Aorta (tissue), 5 donors: ENCODE results near the gene DLG4. TPM values are rescaled to one million over a fixed set of nuclear protein-coding genes. Genes with fewer than 3 reads are reported as not detected.

Source experiments
- ATAC-seq: fragments of 200-7000 bp; cut with Tn5 transposase; one replicate; pipeline ENCODE4 v1.9.1; 2022; ENCODE audit warnings: moderate library complexity; ENCODE audit not compliant: low FRiP score
- DNase-seq, 2 donors: peaks; one replicate each; pipeline ENCODE4 v3.0.0-alpha.2; 2020
- H3K27ac ChIP-seq, 2 donors: one replicate each; pipeline ENCODE4 v1.5.1; 2013; ENCODE audit warnings: low read length in 2 of 2, mild to moderate bottlenecking in 2 of 2, moderate library complexity in 2 of 2, control low read depth in 1 of 2, inconsistent platforms in 1 of 2, low read depth in 1 of 2
- H3K27me3 ChIP-seq, 2 donors: one replicate each; pipeline ENCODE4 v1.6.1; 2013; ENCODE audit warnings: control low read depth in 1 of 2, low read length in 1 of 2, mild to moderate bottlenecking in 1 of 2, moderate library complexity in 1 of 2; ENCODE audit not compliant: insufficient read depth in 2 of 2, control insufficient read depth in 1 of 2
- H3K36me3 ChIP-seq, 2 donors: one replicate each; pipeline ENCODE4 v1.6.1; 2013; ENCODE audit warnings: control low read depth in 1 of 2, low read length in 1 of 2, mild to moderate bottlenecking in 1 of 2; ENCODE audit not compliant: insufficient read depth in 2 of 2, control insufficient read depth in 1 of 2
- H3K4me1 ChIP-seq, 2 donors: one replicate each; pipeline ENCODE4 v1.6.1; 2013; ENCODE audit warnings: low read length in 2 of 2, control low read depth in 1 of 2, mild to moderate bottlenecking in 1 of 2, moderate library complexity in 1 of 2; ENCODE audit not compliant: insufficient read depth in 2 of 2, control insufficient read depth in 1 of 2
- H3K4me3 ChIP-seq, 2 donors: one replicate each; pipeline ENCODE4 v1.5.1; 2013; ENCODE audit warnings: low read length in 2 of 2, control low read depth in 1 of 2, mild to moderate bottlenecking in 1 of 2
- H3K9me3 ChIP-seq: one replicate; pipeline ENCODE4 v1.6.1; 2013; ENCODE audit warnings: mild to moderate bottlenecking, low read length; ENCODE audit not compliant: control insufficient read depth
- WGBS, 2 donors: extraction: QIAGEN DNeasy Blood & Tissue Kit; methylation state at CpG; one replicate each; pipeline ENCODE4 v1.1.7; 2013; 5-methylcytosine and 5-hydroxymethylcytosine counted together
- intact Hi-C, 2 donors: fragments of 100-400 bp; cut with DNase I; formaldehyde crosslinking; loops; one replicate each; pipeline versions ENCODE4 v1.14.2 to v1.15.0; 2022
- polyA plus RNA-seq, 2 donors: library from polyadenylated mRNA; stranded (reverse); fragments of 200-250 nt; gene quantifications; one replicate each; pipeline ENCODE4 v1.2.3, GENCODE V29; 2013
- total RNA-seq, 2 donors: library from RNA; stranded (reverse); fragmentation: NEBNext Ultra II Directional; extraction: Animal tissue kit (Norgen Biotek cat#: 25700); gene quantifications; one replicate each; pipeline ENCODE4 v1.2.1, GENCODE V29; 2021
- donor health status: healthy with polysubstance abuse.
- donor health status: Bipolar disorder and iron deficiency.
- donor health status: DM: no; HTN: no; CAD: no.
- donor health status: DM: no; HTN: no; CAD: no.
- donor health status: DM: yes; HTN: yes; CAD: no.

Gene DLG4
- total and polyA plus RNA-seq, 4 donors = 6.6 to 54.7 (median 19.4) TPM

- Histone ChIP-seq H3K9me3 (no peaks in the 10 kb centered on the region), H3K27ac (peak overlapping the region in 1 of 2 donors; percentile 89), H3K27me3 (no peaks in the 10 kb centered on the region), H3K4me3 (peak overlapping the region in 1 of 2 donors; percentile 56), H3K36me3 (peaks cover 0 to 6% of the 10 kb centered on the region in 2 donors), H3K4me1 (no peaks in the 10 kb centered on the region)
- DNase-seq (peak; percentile 75 to 78), ATAC-seq (peak; percentile 9)
- WGBS, 2 donors = 13 to 16% methylated on average over 11 of the region's 11 CpGs
- intact Hi-C loops = no loop called here
These were observed 1.1 kb upstream of the DLG4 start for GRCh38 chr17:7220593-7221277.

GRCh38 chr17:7219229-7219811, 316 bp downstream of the DLG4 start:
- no peaks in the 10 kb centered on the region for H3K4me1 ChIP-seq
- H3K27ac ChIP-seq = peak overlapping the region; percentile 8 to 15
- H3K9me3 ChIP-seq = no peaks in the 10 kb centered on the region
- H3K4me3 ChIP-seq = no peak overlapping the region
- peaks cover 0 to 6% of the 10 kb centered on the region in 2 donors for H3K36me3 ChIP-seq
- no peaks in the 10 kb centered on the region for H3K27me3 ChIP-seq
- DNase-seq = no peak
- intact Hi-C loops = no loop called here
- WGBS, 2 donors = 16 to 18% methylated on average over 12 of the region's 12 CpGs
- ATAC-seq = no peak

- ATAC-seq (no peak), DNase-seq (no peak)
- Histone ChIP-seq H3K36me3 (peaks cover 0 to 3% of the 10 kb centered on the region in 2 donors), H3K9me3 (no peaks in the 10 kb centered on the region), H3K27me3 (no peaks in the 10 kb centered on the region), H3K27ac (peak overlapping the region in 1 of 2 donors; percentile 8), H3K4me3 (no peak overlapping the region), H3K4me1 (no peaks in the 10 kb centered on the region)
- WGBS, 2 donors = 71 to 85% methylated on average over 6 of the region's 6 CpGs
- intact Hi-C loops = no loop called here
These were observed 878 bp downstream of the DLG4 start for GRCh38 chr17:7218758-7219157.

GRCh38 chr17:7218166-7218565, 1.5 kb downstream of the DLG4 start:
- ATAC-seq (no peak), DNase-seq (no peak)
- WGBS, 2 donors = 58 to 60% methylated on average over 6 of the region's 6 CpGs
- Histone ChIP-seq H3K4me3 (no peak overlapping the region), H3K9me3 (no peaks in the 10 kb centered on the region), H3K36me3 (no peaks in the 10 kb centered on the region), H3K4me1 (no peaks in the 10 kb centered on the region), H3K27ac (no peak overlapping the region), H3K27me3 (no peaks in the 10 kb centered on the region)
- intact Hi-C loops = no loop called here

- no peaks in the 10 kb centered on the region for H3K27me3 ChIP-seq
- H3K36me3 ChIP-seq = no peaks in the 10 kb centered on the region
- WGBS, 2 donors = 1 to 2% methylated on average over 26 to 32 of the region's 32 CpGs
- H3K27ac ChIP-seq = no peak overlapping the region
- peak overlapping the region; percentile 31 to 43 for H3K4me3 ChIP-seq
- DNase-seq (peak in 1 of 2 donors; percentile 78), ATAC-seq (no peak)
- intact Hi-C loops = no loop called here
- H3K9me3 ChIP-seq = no peaks in the 10 kb centered on the region
- H3K4me1 ChIP-seq = no peaks in the 10 kb centered on the region
These were observed 2.3 kb downstream of the DLG4 start for GRCh38 chr17:7217113-7217987.

GRCh38 chr17:7216242-7217112, 3.2 kb downstream of the DLG4 start:
- Histone ChIP-seq H3K9me3 (no peaks in the 10 kb centered on the region), H3K27me3 (no peaks in the 10 kb centered on the region), H3K4me3 (peak overlapping the region; percentile 31 to 43), H3K4me1 (no peaks in the 10 kb centered on the region), H3K27ac (no peak overlapping the region), H3K36me3 (no peaks in the 10 kb centered on the region)
- DNase-seq = no peak
- intact Hi-C loops = no loop called here
- ATAC-seq = no peak
- 7 to 8% methylated on average over 7 of the region's 7 CpGs for WGBS, 2 donors

GRCh38 chr17:7215652-7216180, 3.9 kb downstream of the DLG4 start:
- Histone ChIP-seq H3K9me3 (no peaks in the 10 kb centered on the region), H3K27ac (peak overlapping the region in 1 of 2 donors; percentile 49), H3K4me1 (no peaks in the 10 kb centered on the region), H3K36me3 (no peaks in the 10 kb centered on the region), H3K27me3 (no peaks in the 10 kb centered on the region), H3K4me3 (no peak overlapping the region)
- peak in 1 of 2 donors; percentile 55 for DNase-seq
- ATAC-seq = no peak
- intact Hi-C loops = no loop called here
- WGBS, 2 donors = 2 to 3% methylated on average over 9 to 10 of the region's 10 CpGs

GRCh38 chr17:7215136-7215638, 4.4 kb downstream of the DLG4 start:
- WGBS, 2 donors = 6 to 7% methylated on average over 9 of the region's 9 CpGs
- Histone ChIP-seq H3K9me3 (no peaks in the 10 kb centered on the region), H3K27ac (peak overlapping the region in 1 of 2 donors; percentile 49), H3K4me1 (no peaks in the 10 kb centered on the region), H3K4me3 (no peak overlapping the region), H3K27me3 (no peaks in the 10 kb centered on the region), H3K36me3 (no peaks in the 10 kb centered on the region)
- intact Hi-C loops = no loop called here
- no peak for DNase-seq
- no peak for ATAC-seq
